H1 (cell line): ENCODE results near the gene PSD2. TPM values are rescaled to one million over a fixed set of nuclear protein-coding genes. Genes with fewer than 3 reads are reported as not detected.

Experiments used
- CTCF ChIA-PET: fragments of 300-600 bp; sonication (Branson Sonifier 250); formaldehyde crosslinking; loops from one replicate; lab custom pipeline; 2021; ENCODE audit not compliant: partially characterized antibody; lab: Charles Lee
- POLR2A ChIA-PET: fragments of 300-600 bp; sonication (Branson Sonifier 250); formaldehyde crosslinking; loops from one replicate; lab custom pipeline; 2021; ENCODE audit warnings: inconsistent platforms; ENCODE audit not compliant: partially characterized antibody; lab: Charles Lee
- DNase-seq, 2 experiments: peaks; one replicate each; pipeline versions ENCODE4 v3.0.0 to v3.0.0-alpha.2; 2010 to 2022; ENCODE audit warnings: low spot score in 2 of 2, low read depth in 1 of 2, mixed read lengths in 1 of 2
- FAIRE-seq: peaks from 2 replicates; lab custom pipeline; 2011; peaks lifted over from hg19 to GRCh38; lab: Jason Lieb, UNC
- H2AFZ ChIP-seq: 2 replicates; pipeline ENCODE4 v1.8.1; 2012; ENCODE audit warnings: low read length, inconsistent platforms
- H2AK5ac ChIP-seq: 2 replicates; pipeline ENCODE4 v1.6.1; 2013; ENCODE audit warnings: low read depth, low read length
- H2BK120ac ChIP-seq: replicated peaks from 2 replicates; pipeline ENCODE3; 2013; ENCODE audit warnings: low read depth, low read length, inconsistent platforms
- H2BK12ac ChIP-seq: 2 replicates; pipeline ENCODE4 v1.6.1; 2013; ENCODE audit warnings: low read depth, low read length
- H2BK15ac ChIP-seq: 2 replicates; pipeline ENCODE4 v1.6.1; 2013; ENCODE audit warnings: low read length
- H2BK20ac ChIP-seq: 2 replicates; pipeline ENCODE4 v1.6.1; 2013; ENCODE audit warnings: low read length
- H2BK5ac ChIP-seq: 2 replicates; pipeline ENCODE4 v1.6.1; 2013; ENCODE audit warnings: low read depth, low read length
- H3K14ac ChIP-seq: 2 replicates; pipeline ENCODE4 v1.6.1; 2013; ENCODE audit warnings: inconsistent platforms; ENCODE audit not compliant: insufficient read length
- H3K18ac ChIP-seq: 2 replicates; pipeline ENCODE4 v1.6.1; 2013; ENCODE audit warnings: low read length; ENCODE audit errors: extremely low read depth
- H3K23ac ChIP-seq: 2 replicates; pipeline ENCODE4 v1.6.1; 2013; ENCODE audit warnings: inconsistent platforms; ENCODE audit not compliant: insufficient read length
- H3K23me2 ChIP-seq: 2 replicates; pipeline ENCODE4 v1.6.1; 2013; ENCODE audit warnings: low read depth, low read length
- H3K27ac ChIP-seq: 2 replicates; pipeline ENCODE4 v1.6.1; 2011; ENCODE audit warnings: low read depth, low read length, inconsistent platforms
- H3K27me3 ChIP-seq, 4 experiments: replicated peaks in 1 of 4; 1 replicate in 1 of 4; 2 replicates in 3 of 4; pipeline versions ENCODE4 v1.6.1 to v1.8.1; 2011 to 2013; ENCODE audit warnings: low read length in 3 of 4, mild to moderate bottlenecking in 3 of 4, inconsistent platforms in 2 of 4, mixed read lengths in 2 of 4, moderate library complexity in 1 of 4; ENCODE audit not compliant: control insufficient read depth in 3 of 4, insufficient read depth in 3 of 4; ENCODE audit errors: extremely low read depth in 1 of 4
- H3K36me3 ChIP-seq, 4 experiments: 2 replicates each; pipeline versions ENCODE4 v1.6.1 to v1.8.1; 2011 to 2013; ENCODE audit warnings: mild to moderate bottlenecking in 4 of 4, low read length in 3 of 4, moderate library complexity in 2 of 4, control low read depth in 1 of 4, inconsistent platforms in 1 of 4; ENCODE audit not compliant: insufficient read depth in 4 of 4, control insufficient read depth in 2 of 4
- H3K4ac ChIP-seq: replicated peaks from 2 replicates; pipeline ENCODE3; 2013; ENCODE audit warnings: low read length, low read depth, mixed read lengths, inconsistent platforms; ENCODE audit not compliant: insufficient read length
- H3K4me1 ChIP-seq, 4 experiments: replicated peaks in 1 of 4; 1 replicate in 1 of 4; 2 replicates in 3 of 4; pipeline versions ENCODE4 v1.6.1 to v1.8.1; 2011 to 2013; ENCODE audit warnings: low read length in 3 of 4, inconsistent platforms in 2 of 4, mixed read lengths in 1 of 4; ENCODE audit not compliant: insufficient read depth in 4 of 4, control insufficient read depth in 3 of 4
- H3K4me2 ChIP-seq, 2 experiments: 2 replicates each; pipeline versions ENCODE4 v1.6.1 to v1.8.1; 2011 to 2013; ENCODE audit warnings: low read depth in 2 of 2, low read length in 2 of 2, control low read depth in 1 of 2, inconsistent platforms in 1 of 2, mild to moderate bottlenecking in 1 of 2; ENCODE audit not compliant: insufficient read depth in 1 of 2
- H3K4me3 ChIP-seq, 4 experiments: fragments of 200-600, 300-600 bp in 1 of 4; sonication (generic), shearing (Covaris generic), sonication (Bioruptor Twin) in 1 of 4; 2 replicates each; pipeline versions ENCODE4 v1.5.1 to v1.8.1; 2011 to 2016; ENCODE audit warnings: low read length in 4 of 4, low read depth in 3 of 4, control low read depth in 2 of 4, inconsistent platforms in 2 of 4, mild to moderate bottlenecking in 2 of 4, mixed read lengths in 1 of 4, moderate library complexity in 1 of 4; ENCODE audit not compliant: insufficient read depth in 2 of 4; ENCODE audit errors: extremely low read depth in 1 of 4
- H3K56ac ChIP-seq: replicated peaks from 2 replicates; pipeline ENCODE3; 2013; ENCODE audit warnings: low read depth, mild to moderate bottlenecking, mixed read lengths, low read length, inconsistent platforms; ENCODE audit not compliant: insufficient read length
- H3K79me1 ChIP-seq: 2 replicates; pipeline ENCODE4 v1.6.1; 2013; ENCODE audit warnings: low read depth, low read length, control low read depth
- H3K79me2 ChIP-seq, 2 experiments: 2 replicates each; pipeline versions ENCODE4 v1.6.1 to v1.8.1; 2012 to 2013; ENCODE audit warnings: low read length in 2 of 2, mild to moderate bottlenecking in 2 of 2, inconsistent platforms in 1 of 2; ENCODE audit not compliant: insufficient read depth in 2 of 2, control insufficient read depth in 1 of 2
- H3K9ac ChIP-seq, 4 experiments: replicated peaks in 1 of 4; 1 replicate in 1 of 4; 2 replicates in 3 of 4; pipeline versions ENCODE4 v1.6.1 to v1.8.1; 2011 to 2013; ENCODE audit warnings: low read depth in 3 of 4, low read length in 3 of 4, control low read depth in 2 of 4, mild to moderate bottlenecking in 2 of 4, moderate library complexity in 2 of 4, inconsistent platforms in 1 of 4; ENCODE audit errors: extremely low read depth in 1 of 4
- H3K9me3 ChIP-seq, 2 experiments: 2 replicates each; pipeline versions ENCODE4 v1.6.1 to v1.8.1; 2012 to 2013; ENCODE audit warnings: mild to moderate bottlenecking in 2 of 2, moderate library complexity in 2 of 2, control low read depth in 1 of 2, inconsistent platforms in 1 of 2, low read depth in 1 of 2, low read length in 1 of 2, mixed read lengths in 1 of 2; ENCODE audit not compliant: insufficient read depth in 2 of 2
- H4K20me1 ChIP-seq, 2 experiments: replicated peaks in 1 of 2; 2 replicates each; pipeline versions ENCODE3 to v1.8.1; 2011 to 2013; ENCODE audit warnings: inconsistent platforms in 2 of 2, low read length in 2 of 2, mild to moderate bottlenecking in 1 of 2; ENCODE audit not compliant: insufficient read depth in 2 of 2, control insufficient read depth in 1 of 2
- H4K5ac ChIP-seq: 2 replicates; pipeline ENCODE4 v1.6.1; 2013; ENCODE audit warnings: low read length, low read depth, mixed read lengths, inconsistent platforms; ENCODE audit not compliant: insufficient read length
- H4K8ac ChIP-seq: 2 replicates; pipeline ENCODE4 v1.8.0; 2013; ENCODE audit warnings: mild to moderate bottlenecking, moderate library complexity, low read length, inconsistent platforms; ENCODE audit not compliant: insufficient read depth; ENCODE audit errors: extremely low read depth
- H4K91ac ChIP-seq: replicated peaks from 2 replicates; pipeline ENCODE3; 2013; ENCODE audit warnings: low read length, mixed read lengths, inconsistent platforms; ENCODE audit not compliant: insufficient read length
- BACH1 ChIP-seq: IDR thresholded peaks from 2 replicates; pipeline ENCODE4 v1.6.1; 2012; ENCODE audit warnings: low read length, improper control_type of control experiment
- BCL11A ChIP-seq, 2 experiments: IDR thresholded peaks; one replicate each; pipeline ENCODE4 v1.6.1; 2011; ENCODE audit warnings: low read depth in 2 of 2, low read length in 2 of 2, mild to moderate bottlenecking in 2 of 2
- CBX5 ChIP-seq: fragments of 300-800, 300-1000 bp; sonication (generic); IDR thresholded peaks from 2 replicates; pipeline ENCODE4 v1.7.1; 2016; ENCODE audit warnings: antibody characterized with exemption, low read length, low read depth
- CBX8 ChIP-seq: fragments of 300-800, 300-1000 bp; sonication (generic); IDR thresholded peaks from 2 replicates; pipeline ENCODE4 v1.7.1; 2016; ENCODE audit warnings: low read depth, low read length, borderline replicate concordance
- CHD1 ChIP-seq: IDR thresholded peaks from 2 replicates; pipeline ENCODE4 v1.6.1; 2012; ENCODE audit warnings: low read depth, low read length, improper control_type of control experiment
- EZH2 ChIP-seq: fragments of 200-600 bp; sonication (generic); IDR thresholded peaks from 2 replicates; pipeline ENCODE4 v1.7.1; 2012; ENCODE audit warnings: low read depth, mild to moderate bottlenecking, moderate library complexity, low read length, inconsistent platforms; ENCODE audit not compliant: severe bottlenecking
- JUN ChIP-seq: IDR thresholded peaks from 2 replicates; pipeline ENCODE4 v1.6.1; 2011; ENCODE audit warnings: low read depth, mild to moderate bottlenecking, improper control_type of control experiment, low read length
- WGBS, 2 experiments: shearing (Covaris generic) in 1 of 2; methylation state at CpG; one replicate each; pipeline versions ENCODE4 v1.1.6 to v1.1.7; 2013 to 2015; ENCODE audit warnings: low lambda C conversion rate in 2 of 2, mixed read lengths in 2 of 2, inconsistent platforms in 1 of 2, low coverage in 1 of 2, missing lambda C conversion rate in 1 of 2; ENCODE audit not compliant: insufficient replicate concordance in 2 of 2, insufficient coverage in 1 of 2, insufficient read length in 1 of 2; ENCODE audit errors: extremely low coverage in 1 of 2, missing lambda C conversion rate in 1 of 2; 5-methylcytosine and 5-hydroxymethylcytosine counted together
- polyA plus RNA-seq, 7 experiments: library from polyadenylated mRNA; depleted of rRNA in 3 of 7; stranded (reverse) in 5 of 7; unstranded in 2 of 7; fragments of >200 nt in 5 of 7; fragments of 200-250 nt in 2 of 7; gene quantifications; 1 replicate in 5 of 7; 2 replicates in 1 of 7; 4 replicates in 1 of 7; pipeline versions ENCODE4 v1.2.1 to v1.2.3, GENCODE V29; 2011 to 2013; ENCODE audit warnings: missing spikeins in 2 of 7, mixed read lengths in 2 of 7
- total RNA-seq: library from RNA; stranded (reverse); fragmentation: NEBNext Ultra II Directional; extraction: Animal tissue kit (Norgen Biotek cat#: 25700); gene quantifications from 2 replicates; pipeline ENCODE4 v1.2.1, GENCODE V29; 2021
- TF ChIP-seq, protein P1 (sequence below): IDR thresholded peaks from 2 replicates; pipeline ENCODE4 v1.6.1; 2011; ENCODE audit warnings: low read length, improper control_type of control experiment
- TF ChIP-seq, protein P2 (sequence below): IDR thresholded peaks from 2 replicates; pipeline ENCODE4 v1.6.1; 2012; ENCODE audit warnings: low read length, inconsistent platforms
- TF ChIP-seq, protein P3 (sequence below): IDR thresholded peaks from 2 replicates; pipeline ENCODE4 v1.6.1; 2012; ENCODE audit warnings: inconsistent platforms

The PSD2 gene
- total and polyA plus RNA-seq, 2 of the 8 experiments (the other 6 are each of a cell fraction or from before 2014, with no cell fraction given) = 0.06 to 0.14 TPM

DNA sequence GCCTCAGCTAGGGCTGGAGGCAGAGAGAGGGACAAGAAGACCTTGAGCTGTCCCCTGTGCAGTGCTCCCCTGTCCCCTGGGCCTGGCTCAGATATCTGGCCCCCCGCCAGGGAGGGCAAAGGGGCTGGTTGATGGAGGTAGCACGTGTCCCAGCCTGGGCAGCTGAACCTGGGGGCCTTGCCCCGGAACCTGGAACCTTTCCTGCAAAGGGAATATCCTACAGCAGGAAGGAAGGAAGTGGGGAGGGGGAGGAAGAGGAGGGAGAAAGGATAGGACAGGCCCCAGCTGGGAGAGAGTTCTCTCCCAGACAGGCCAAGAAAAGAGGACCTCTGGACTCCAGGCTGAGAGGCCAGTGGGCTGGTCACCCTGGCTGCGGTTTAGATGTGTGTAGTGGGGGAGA lies 27.6 kb upstream of the PSD2 start:
- Histone ChIP-seq H4K20me1 (peaks cover 0 to 7% of the 10 kb centered on the region in 2 experiments), H2BK15ac (no peak overlapping the region), H2AFZ (no peak overlapping the region), H3K14ac (no peak overlapping the region), H4K91ac (peak overlapping the region; percentile 0), H3K4me2 (no peak overlapping the region), H3K23me2 (no peaks in the 10 kb centered on the region; the same call in 1 of the 2 replicates), H3K4me3 (no peak overlapping the region), H3K27me3 (peaks cover 8 to 36% (median 26%) of the 10 kb centered on the region in 4 experiments), H3K79me2 (no peaks in the 10 kb centered on the region), H2BK5ac (no peak overlapping the region), H3K18ac (no peak overlapping the region), H4K8ac (no peak overlapping the region), H3K79me1 (no peaks in the 10 kb centered on the region), H3K56ac (no peak overlapping the region), H3K9ac (no peak overlapping the region), H2AK5ac (no peak overlapping the region), H3K4me1 (peaks cover 9 to 27% (median 13%) of the 10 kb centered on the region in 4 experiments), H3K23ac (no peak overlapping the region), H3K4ac (no peak overlapping the region), H3K27ac (no peak overlapping the region), H4K5ac (no peak overlapping the region), H3K9me3 (no peaks in the 10 kb centered on the region), H3K36me3 (no peaks in the 10 kb centered on the region), H2BK12ac (no peak overlapping the region), H2BK20ac (no peak overlapping the region), H2BK120ac (no peak overlapping the region)
- ChIA-PET POLR2A (interaction anchor here (0.9 to 1.5 kb wide), 3 partner anchors 14 to 132 kb away, joined by 3 to 6 read pairs (median 4); partner anchors contain the start of gene CXXC5), CTCF (interaction anchor here (0.7 to 15.7 kb wide), 15 partner anchors 8 to 343 kb away, joined by 3 to 385 read pairs (median 4); partner anchors contain the start of gene CXXC5)
- WGBS, 2 experiments = 88% methylated on average over 4 of the region's 4 CpGs; no CpG with 5 or more reads in 1 of the 2 experiments
- FAIRE-seq = no peak
- DNase-seq = no peak
- no peak for TF ChIP-seq JUN
- TF ChIP-seq BCL11A (IDR thresholded peaks at IDR 0.05; ENCODE audit: low read depth in 2 of 2, low read length in 2 of 2) = no peak
- no peak for TF ChIP-seq CHD1
- TF ChIP-seq CBX5 = no peak
- TF ChIP-seq, protein P1, sequence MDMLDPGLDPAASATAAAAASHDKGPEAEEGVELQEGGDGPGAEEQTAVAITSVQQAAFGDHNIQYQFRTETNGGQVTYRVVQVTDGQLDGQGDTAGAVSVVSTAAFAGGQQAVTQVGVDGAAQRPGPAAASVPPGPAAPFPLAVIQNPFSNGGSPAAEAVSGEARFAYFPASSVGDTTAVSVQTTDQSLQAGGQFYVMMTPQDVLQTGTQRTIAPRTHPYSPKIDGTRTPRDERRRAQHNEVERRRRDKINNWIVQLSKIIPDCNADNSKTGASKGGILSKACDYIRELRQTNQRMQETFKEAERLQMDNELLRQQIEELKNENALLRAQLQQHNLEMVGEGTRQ = no peak
- TF ChIP-seq CBX8 = no peak
- no peak for TF ChIP-seq BACH1
- TF ChIP-seq, protein P2, sequence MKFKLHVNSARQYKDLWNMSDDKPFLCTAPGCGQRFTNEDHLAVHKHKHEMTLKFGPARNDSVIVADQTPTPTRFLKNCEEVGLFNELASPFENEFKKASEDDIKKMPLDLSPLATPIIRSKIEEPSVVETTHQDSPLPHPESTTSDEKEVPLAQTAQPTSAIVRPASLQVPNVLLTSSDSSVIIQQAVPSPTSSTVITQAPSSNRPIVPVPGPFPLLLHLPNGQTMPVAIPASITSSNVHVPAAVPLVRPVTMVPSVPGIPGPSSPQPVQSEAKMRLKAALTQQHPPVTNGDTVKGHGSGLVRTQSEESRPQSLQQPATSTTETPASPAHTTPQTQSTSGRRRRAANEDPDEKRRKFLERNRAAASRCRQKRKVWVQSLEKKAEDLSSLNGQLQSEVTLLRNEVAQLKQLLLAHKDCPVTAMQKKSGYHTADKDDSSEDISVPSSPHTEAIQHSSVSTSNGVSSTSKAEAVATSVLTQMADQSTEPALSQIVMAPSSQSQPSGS = no peak
- TF ChIP-seq EZH2 = no peak
- TF ChIP-seq, protein P3, sequence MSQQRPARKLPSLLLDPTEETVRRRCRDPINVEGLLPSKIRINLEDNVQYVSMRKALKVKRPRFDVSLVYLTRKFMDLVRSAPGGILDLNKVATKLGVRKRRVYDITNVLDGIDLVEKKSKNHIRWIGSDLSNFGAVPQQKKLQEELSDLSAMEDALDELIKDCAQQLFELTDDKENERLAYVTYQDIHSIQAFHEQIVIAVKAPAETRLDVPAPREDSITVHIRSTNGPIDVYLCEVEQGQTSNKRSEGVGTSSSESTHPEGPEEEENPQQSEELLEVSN = no peak
